ENCODE measurements around the gene PLCH1.

PLCH1 gene

DNA sequence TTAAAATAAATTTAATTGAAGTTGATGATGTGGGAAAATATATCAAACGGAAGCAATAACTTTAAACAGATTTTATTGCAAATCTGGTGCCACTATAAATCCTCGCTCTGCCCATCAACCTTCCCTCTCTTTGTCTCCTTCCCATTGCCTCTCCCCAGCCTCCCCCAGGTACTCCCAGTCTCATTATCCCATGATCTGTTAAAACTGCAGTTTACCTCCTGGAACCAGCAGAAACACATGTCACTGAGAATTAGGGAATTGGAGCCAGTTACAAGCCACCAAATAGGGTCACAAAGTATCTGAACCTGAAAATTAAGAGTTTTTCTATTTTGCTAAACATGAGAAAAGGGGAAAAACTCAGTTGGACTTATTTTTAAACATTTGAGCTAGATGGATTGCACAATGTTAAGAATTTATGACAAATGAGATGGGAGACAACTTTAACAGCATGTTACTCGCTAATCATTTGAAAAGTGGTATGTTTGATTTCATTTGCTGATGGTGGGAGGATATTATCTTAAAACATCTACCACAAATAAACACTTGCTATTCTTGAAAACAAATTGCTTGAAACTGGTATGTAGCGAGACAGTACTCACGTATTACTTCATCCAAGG, 2.4 kb downstream of the PLCH1 start:
- TF ChIP-seq, protein P1, sequence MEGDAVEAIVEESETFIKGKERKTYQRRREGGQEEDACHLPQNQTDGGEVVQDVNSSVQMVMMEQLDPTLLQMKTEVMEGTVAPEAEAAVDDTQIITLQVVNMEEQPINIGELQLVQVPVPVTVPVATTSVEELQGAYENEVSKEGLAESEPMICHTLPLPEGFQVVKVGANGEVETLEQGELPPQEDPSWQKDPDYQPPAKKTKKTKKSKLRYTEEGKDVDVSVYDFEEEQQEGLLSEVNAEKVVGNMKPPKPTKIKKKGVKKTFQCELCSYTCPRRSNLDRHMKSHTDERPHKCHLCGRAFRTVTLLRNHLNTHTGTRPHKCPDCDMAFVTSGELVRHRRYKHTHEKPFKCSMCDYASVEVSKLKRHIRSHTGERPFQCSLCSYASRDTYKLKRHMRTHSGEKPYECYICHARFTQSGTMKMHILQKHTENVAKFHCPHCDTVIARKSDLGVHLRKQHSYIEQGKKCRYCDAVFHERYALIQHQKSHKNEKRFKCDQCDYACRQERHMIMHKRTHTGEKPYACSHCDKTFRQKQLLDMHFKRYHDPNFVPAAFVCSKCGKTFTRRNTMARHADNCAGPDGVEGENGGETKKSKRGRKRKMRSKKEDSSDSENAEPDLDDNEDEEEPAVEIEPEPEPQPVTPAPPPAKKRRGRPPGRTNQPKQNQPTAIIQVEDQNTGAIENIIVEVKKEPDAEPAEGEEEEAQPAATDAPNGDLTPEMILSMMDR (IDR thresholded peaks at IDR 0.05) = no peak

DNA sequence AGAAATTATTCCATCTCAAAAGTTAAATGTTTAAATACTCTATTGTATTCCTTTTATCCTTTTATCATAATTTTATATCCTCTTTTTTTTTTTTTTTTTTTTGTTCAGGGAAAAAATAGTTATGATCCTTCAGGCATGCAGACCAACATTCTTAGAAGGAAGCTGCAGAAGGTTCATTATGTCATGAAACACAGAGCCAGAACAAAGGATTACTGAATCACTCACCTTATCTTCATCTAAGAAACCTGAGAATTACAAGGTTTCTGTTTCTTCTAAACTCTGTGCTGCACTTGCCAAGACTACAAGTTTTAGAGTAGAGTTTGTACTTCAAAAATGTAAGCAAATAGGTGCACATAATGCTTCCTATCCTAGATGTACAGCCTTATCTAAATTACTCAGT, 3.3 kb downstream of the PLCH1 start:
- TF ChIP-seq, protein P1 (IDR thresholded peaks at IDR 0.05) = no peak

GRCh38 chr3:155741101-155741500, 3.8 kb downstream of the PLCH1 start:
- TF ChIP-seq, protein P1 (IDR thresholded peaks at IDR 0.05) = no peak

- TF ChIP-seq, protein P1 (IDR thresholded peaks at IDR 0.05) = no peak
Observed at GRCh38 chr3:155739154-155739553, 5.7 kb downstream of the PLCH1 start.

GRCh38 chr3:155738580-155739076, 6.2 kb downstream of the PLCH1 start:
- TF ChIP-seq, protein P1 (IDR thresholded peaks at IDR 0.05) = no peak

DNA sequence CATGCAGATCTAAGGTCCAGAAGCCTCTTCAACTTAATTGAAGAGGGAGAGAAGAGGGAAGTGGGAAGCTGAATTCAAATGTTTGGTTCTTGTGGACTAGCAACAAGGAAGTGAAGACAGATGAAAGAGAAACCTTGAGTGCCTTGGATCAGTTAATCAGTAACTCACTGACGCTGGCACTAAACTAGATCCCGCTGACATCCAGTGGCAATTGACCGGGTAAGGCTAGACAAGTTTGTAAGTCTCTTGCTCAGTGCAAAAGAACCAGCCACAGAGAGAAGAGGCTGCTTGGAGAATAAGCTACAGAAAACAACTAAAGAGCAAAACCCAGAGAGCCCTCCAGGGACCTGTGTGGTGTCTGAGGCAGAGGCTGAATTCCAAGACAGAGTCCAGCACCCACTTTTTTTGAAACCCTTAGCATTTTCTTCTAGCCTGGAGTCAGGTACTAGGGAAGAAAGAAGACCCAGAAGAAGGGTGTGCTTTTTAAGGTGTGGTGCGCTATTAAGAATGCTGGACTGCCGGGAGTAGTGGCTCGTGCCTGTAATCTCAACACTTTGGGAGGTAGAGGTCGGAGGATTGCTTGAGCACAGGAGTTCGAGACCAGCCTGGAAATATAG, 6.9 kb downstream of the PLCH1 start:
- TF ChIP-seq, protein P1 (IDR thresholded peaks at IDR 0.05) = no peak

DNA sequence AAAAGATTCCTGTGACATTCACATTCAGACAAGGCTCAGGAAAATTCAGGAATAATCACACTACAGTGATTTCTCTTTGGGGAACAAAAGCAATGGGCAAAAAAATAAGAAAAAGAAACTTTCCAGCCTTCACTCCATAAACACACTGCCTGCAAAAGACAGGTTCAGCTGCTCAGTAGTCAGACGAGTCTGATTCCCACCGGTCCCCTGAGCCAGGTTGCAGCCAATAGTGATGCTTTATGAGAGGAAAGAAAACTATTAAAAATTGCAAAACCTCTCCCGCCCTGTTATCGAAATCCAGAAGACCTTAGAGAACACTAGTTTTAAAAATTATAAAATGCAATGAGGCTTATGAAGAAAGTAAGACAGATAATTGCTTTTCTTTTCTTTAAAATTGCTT, 8.5 kb downstream of the PLCH1 start:
- TF ChIP-seq, protein P1 (IDR thresholded peaks at IDR 0.05) = no peak

Data from LNCAP (cell line).